T-helper 1 cell treated with Interleukin-12 subunit alpha and Interleukin-12 subunit beta and Interleukin-4 antibody, amounts not matched to agents 30 μg/mL and 1 μg/mL, for 36 hours (primary cell): ENCODE results near the gene TPPP.
"Not testable (repeated sequence)": the region's sequence is repeated elsewhere in the genome, so short reads cannot be mapped to it uniquely, and the experiment has no call there.

Source experiments
- H3K27ac Mint-ChIP-seq: one replicate; pipeline ENCODE4 v1.8.0; 2021; ENCODE audit warnings: mild to moderate bottlenecking, mixed read lengths
- H3K27me3 Mint-ChIP-seq: one replicate; pipeline ENCODE4 v1.8.0; 2021; ENCODE audit warnings: low read depth, mixed read lengths
- H3K36me3 Mint-ChIP-seq: one replicate; pipeline ENCODE4 v1.8.0; 2021; ENCODE audit warnings: low read depth, mixed read lengths
- H3K4me1 Mint-ChIP-seq: one replicate; pipeline ENCODE4 v1.8.0; 2021; ENCODE audit warnings: low read depth, mixed read lengths
- H3K4me3 Mint-ChIP-seq: one replicate; pipeline ENCODE4 v1.8.0; 2021; ENCODE audit warnings: mild to moderate bottlenecking, moderate library complexity, mixed read lengths
- H3K9me3 Mint-ChIP-seq: one replicate; pipeline ENCODE4 v1.8.0; 2021; ENCODE audit warnings: mixed read lengths

The TPPP gene

GRCh38 chr5:641331-641765 is 51.8 kb downstream of the TPPP start:
- H3K27me3 Mint-ChIP-seq = no peaks in the 10 kb centered on the region
- H3K36me3 Mint-ChIP-seq = peaks cover 23% of the 10 kb centered on the region
- no peaks in the 10 kb centered on the region for H3K9me3 Mint-ChIP-seq
- H3K27ac Mint-ChIP-seq = no peak overlapping the region
- H3K4me1 Mint-ChIP-seq = peaks cover 2% of the 10 kb centered on the region
- no peak overlapping the region for H3K4me3 Mint-ChIP-seq

GRCh38 chr5:640461-641330 is 52.5 kb downstream of the TPPP start:
- no peak overlapping the region for H3K4me3 Mint-ChIP-seq
- H3K4me1 Mint-ChIP-seq = peaks cover 2% of the 10 kb centered on the region
- no peak overlapping the region for H3K27ac Mint-ChIP-seq
- H3K9me3 Mint-ChIP-seq = no peaks in the 10 kb centered on the region
- H3K27me3 Mint-ChIP-seq = no peaks in the 10 kb centered on the region
- H3K36me3 Mint-ChIP-seq = peaks cover 23% of the 10 kb centered on the region

- H3K9me3 Mint-ChIP-seq = no peaks in the 10 kb centered on the region
- H3K27me3 Mint-ChIP-seq = no peaks in the 10 kb centered on the region
- H3K4me1 Mint-ChIP-seq = peaks cover 2% of the 10 kb centered on the region
- H3K36me3 Mint-ChIP-seq = peaks cover 24% of the 10 kb centered on the region
- H3K27ac Mint-ChIP-seq = no peak overlapping the region
- no peak overlapping the region for H3K4me3 Mint-ChIP-seq
These were observed 53.5 kb downstream of the TPPP start for GRCh38 chr5:639584-640213.

GRCh38 chr5:639253-639530 is 54.0 kb downstream of the TPPP start:
- no peaks in the 10 kb centered on the region for H3K27me3 Mint-ChIP-seq
- no peak overlapping the region for H3K27ac Mint-ChIP-seq
- no peak overlapping the region for H3K4me3 Mint-ChIP-seq
- H3K36me3 Mint-ChIP-seq = peaks cover 23% of the 10 kb centered on the region
- no peaks in the 10 kb centered on the region for H3K9me3 Mint-ChIP-seq
- H3K4me1 Mint-ChIP-seq = peaks cover 2% of the 10 kb centered on the region

GRCh38 chr5:638501-639252 is 54.5 kb downstream of the TPPP start:
- no peak overlapping the region for H3K27ac Mint-ChIP-seq
- no peak overlapping the region for H3K4me3 Mint-ChIP-seq
- no peaks in the 10 kb centered on the region for H3K4me1 Mint-ChIP-seq
- H3K9me3 Mint-ChIP-seq = no peaks in the 10 kb centered on the region
- no peaks in the 10 kb centered on the region for H3K27me3 Mint-ChIP-seq
- H3K36me3 Mint-ChIP-seq = peaks cover 21% of the 10 kb centered on the region

GRCh38 chr5:637581-638450 is 55.3 kb downstream of the TPPP start:
- H3K27ac Mint-ChIP-seq = no peak overlapping the region
- H3K4me3 Mint-ChIP-seq = no peak overlapping the region
- no peaks in the 10 kb centered on the region for H3K4me1 Mint-ChIP-seq
- H3K36me3 Mint-ChIP-seq = peaks cover 21% of the 10 kb centered on the region
- no peaks in the 10 kb centered on the region for H3K9me3 Mint-ChIP-seq
- no peaks in the 10 kb centered on the region for H3K27me3 Mint-ChIP-seq

- Mint-ChIP-seq H3K4me1 (no peaks in the 10 kb centered on the region), H3K9me3 (no peaks in the 10 kb centered on the region), H3K27ac (no peak overlapping the region), H3K36me3 (peaks cover 21% of the 10 kb centered on the region), H3K4me3 (no peak overlapping the region), H3K27me3 (no peaks in the 10 kb centered on the region)
These were observed 56.2 kb downstream of the TPPP start for GRCh38 chr5:636951-637350.

GRCh38 chr5:635306-636055 is 57.7 kb downstream of the TPPP start:
- Mint-ChIP-seq H3K27ac (no peak overlapping the region), H3K36me3 (peaks cover 21% of the 10 kb centered on the region), H3K4me3 (no peak overlapping the region), H3K4me1 (no peaks in the 10 kb centered on the region), H3K9me3 (no peaks in the 10 kb centered on the region), H3K27me3 (no peaks in the 10 kb centered on the region)

- H3K27ac Mint-ChIP-seq = no peak overlapping the region
- H3K4me1 Mint-ChIP-seq = no peaks in the 10 kb centered on the region
- H3K9me3 Mint-ChIP-seq = no peaks in the 10 kb centered on the region
- no peak overlapping the region for H3K4me3 Mint-ChIP-seq
- H3K36me3 Mint-ChIP-seq = peaks cover 18% of the 10 kb centered on the region
- H3K27me3 Mint-ChIP-seq = no peaks in the 10 kb centered on the region
These were observed 59.0 kb downstream of the TPPP start for GRCh38 chr5:634191-634590.

- Mint-ChIP-seq H3K27ac (no peak overlapping the region), H3K36me3 (peaks cover 18% of the 10 kb centered on the region), H3K4me3 (no peak overlapping the region)
These were observed 59.6 kb downstream of the TPPP start for GRCh38 chr5:633501-633955.

GRCh38 chr5:628351-629205 is 64.6 kb downstream of the TPPP start:
- not testable (repeated sequence) for H3K27me3 Mint-ChIP-seq, H3K27ac Mint-ChIP-seq, H3K4me1 Mint-ChIP-seq, H3K4me3 Mint-ChIP-seq, H3K9me3 Mint-ChIP-seq
- peaks cover 13% of the 10 kb centered on the region for H3K36me3 Mint-ChIP-seq

More at GRCh38 chr5:633501-633955, 59.6 kb downstream of the TPPP start:
- Mint-ChIP-seq H3K27me3 (no peaks in the 10 kb centered on the region), H3K4me1 (no peaks in the 10 kb centered on the region), H3K9me3 (no peaks in the 10 kb centered on the region)

GRCh38 chr5:627840-628239 is 65.3 kb downstream of the TPPP start:
- no peaks in the 10 kb centered on the region for H3K4me1 Mint-ChIP-seq
- peaks cover 13% of the 10 kb centered on the region for H3K36me3 Mint-ChIP-seq
- no peak overlapping the region for H3K27ac Mint-ChIP-seq
- H3K27me3 Mint-ChIP-seq = no peaks in the 10 kb centered on the region
- H3K9me3 Mint-ChIP-seq = no peaks in the 10 kb centered on the region
- no peak overlapping the region for H3K4me3 Mint-ChIP-seq

GRCh38 chr5:626850-627249 is 66.3 kb downstream of the TPPP start:
- no peaks in the 10 kb centered on the region for H3K9me3 Mint-ChIP-seq
- no peak overlapping the region for H3K27ac Mint-ChIP-seq
- H3K27me3 Mint-ChIP-seq = no peaks in the 10 kb centered on the region
- H3K4me3 Mint-ChIP-seq = no peak overlapping the region
- H3K4me1 Mint-ChIP-seq = no peaks in the 10 kb centered on the region
- H3K36me3 Mint-ChIP-seq = peaks cover 13% of the 10 kb centered on the region
